Stimulated activated CD8-positive, alpha-beta memory T cell treated with anti-CD3 and anti-CD28 coated beads, Interleukin-7, amount 100 ng/mL, for 4 hours (primary cell): ENCODE data around the gene OPN1SW.

ENCODE experiments used
- DNase-seq, 2 donors: peaks; one replicate each; pipeline ENCODE4 v3.0.0-alpha.2; 2020; ENCODE audit warnings: low read depth in 2 of 2

The OPN1SW gene

DNA sequence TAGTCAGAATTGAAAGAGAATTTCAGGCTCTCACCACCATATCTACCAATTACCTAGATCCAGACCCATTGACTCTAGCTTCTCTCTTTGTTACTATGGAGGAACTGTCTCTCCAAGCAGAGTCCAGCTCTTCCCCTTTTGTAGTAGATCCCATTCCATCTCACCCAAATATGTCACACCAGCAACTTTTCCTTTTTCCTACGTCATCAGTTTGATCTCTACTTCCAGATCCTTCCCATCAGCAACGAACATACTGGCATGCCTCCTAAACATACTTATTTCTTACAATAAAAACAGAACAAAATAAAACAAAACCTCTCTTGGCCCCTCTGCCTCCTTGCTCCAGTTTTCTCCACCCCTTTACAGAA lies 42.3 kb downstream of the OPN1SW start:
- no peak for DNase-seq

GRCh38 chr7:128732521-128733277 lies 42.9 kb downstream of the OPN1SW start:
- no peak for DNase-seq

DNA sequence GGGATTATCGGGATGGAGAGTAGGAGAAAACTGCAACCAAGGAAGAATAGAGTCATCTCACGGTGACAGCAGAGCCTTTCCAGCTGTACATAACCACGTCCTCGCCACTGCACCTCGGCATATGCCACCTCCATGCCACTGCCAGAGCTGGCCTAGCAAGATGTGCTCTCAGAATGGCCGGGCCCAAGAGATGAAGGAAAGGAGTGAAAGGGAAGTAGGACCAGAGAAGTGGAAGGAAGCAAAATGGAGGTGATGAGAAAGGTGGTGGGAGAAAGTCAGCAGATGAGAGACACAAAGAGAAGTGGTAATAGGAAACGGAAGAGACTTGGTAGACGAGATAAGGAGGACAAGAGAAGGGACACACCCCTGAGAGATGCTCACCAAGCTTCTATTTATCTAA lies 44.4 kb downstream of the OPN1SW start:
- DNase-seq = no peak

GRCh38 chr7:128729494-128729893 lies 46.1 kb downstream of the OPN1SW start:
- DNase-seq = no peak

- DNase-seq = no peak
Measured at GRCh38 chr7:128728598-128728997, 47.0 kb downstream of the OPN1SW start.

DNA sequence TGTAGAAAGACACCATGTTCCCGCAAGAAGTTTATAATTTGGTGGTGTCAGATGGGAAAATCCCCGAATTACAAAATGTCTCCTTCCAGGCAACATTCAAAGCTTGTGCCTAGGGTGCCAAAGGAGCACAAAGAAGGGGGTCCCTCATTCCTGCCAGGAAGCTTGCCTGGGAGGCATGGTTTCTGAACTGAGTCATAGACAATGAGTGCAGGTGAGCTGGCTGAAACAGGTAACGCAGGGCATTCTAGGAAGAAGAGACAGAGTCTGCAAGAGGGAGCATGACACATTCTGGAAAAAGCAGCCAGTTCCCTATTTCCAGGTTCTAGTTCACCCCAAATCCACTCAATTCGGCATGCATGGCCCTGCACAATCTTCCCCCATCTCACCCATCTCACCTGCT lies 48.4 kb downstream of the OPN1SW start:
- no peak for DNase-seq

GRCh38 chr7:128726737-128727072 lies 48.9 kb downstream of the OPN1SW start:
- DNase-seq = no peak

DNA sequence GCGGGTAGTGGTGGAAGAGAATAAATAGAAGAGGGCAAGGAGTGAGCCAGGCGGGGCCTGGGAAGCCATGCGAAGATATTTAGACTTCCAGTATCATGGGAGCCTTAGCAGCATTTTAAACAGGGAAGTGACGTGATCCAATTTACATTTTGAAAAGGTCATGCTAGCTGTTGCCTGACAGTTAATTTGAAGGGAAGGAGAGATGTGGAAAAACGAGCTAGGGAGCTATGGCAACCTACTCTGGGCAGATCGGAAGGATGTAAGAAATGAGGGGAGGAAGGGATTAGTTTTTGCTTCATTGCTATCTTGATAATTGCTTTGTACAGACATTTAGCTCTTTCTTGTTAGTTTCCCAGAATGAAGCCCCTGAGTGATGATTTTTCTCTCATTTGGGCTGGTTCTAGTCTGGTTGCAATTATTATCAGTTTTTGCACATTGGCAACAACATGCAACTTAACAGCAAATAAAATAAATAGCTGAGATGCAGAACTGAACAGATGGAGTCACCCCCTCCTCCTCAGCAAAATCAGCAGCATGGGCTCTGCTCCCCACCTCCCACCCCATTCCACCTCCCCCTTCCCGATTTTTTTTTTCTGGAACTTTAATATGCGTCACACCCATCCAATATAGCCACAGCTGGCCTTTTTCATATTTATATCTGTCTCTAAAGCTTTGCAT lies 49.4 kb downstream of the OPN1SW start:
- DNase-seq = no peak

GRCh38 chr7:128725531-128725930 lies 50.1 kb downstream of the OPN1SW start:
- no peak for DNase-seq

DNA sequence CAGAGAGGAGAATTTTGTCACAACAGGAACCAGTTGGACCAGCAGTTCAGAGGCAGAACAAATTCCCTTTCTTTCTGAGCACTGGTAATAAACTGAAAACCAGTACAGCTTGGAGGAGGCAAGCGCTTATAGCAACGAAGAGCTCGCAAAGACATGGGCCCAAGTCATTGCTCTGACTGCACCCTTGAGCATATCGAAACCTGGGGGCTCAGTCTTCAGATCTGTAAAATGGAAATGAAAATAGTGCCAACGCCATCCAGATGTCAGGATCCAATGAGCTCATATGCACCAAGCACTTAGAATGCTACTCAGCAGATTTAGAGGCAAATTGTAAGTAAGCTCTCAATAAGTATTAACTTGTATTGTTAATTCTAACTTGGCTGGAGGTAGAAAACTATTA lies 50.9 kb downstream of the OPN1SW start:
- no peak for DNase-seq
